Uterus (tissue), 2 donors: ENCODE measurements around the gene ARL3.

Experiments
- CTCF ChIP-seq, 4 experiments: fragments of 200-600 bp in 2 of 4; fragments of 450-650 bp in 2 of 4; sonication (generic) in 2 of 4; IDR thresholded peaks; one replicate each; pipeline ENCODE4 v1.5.1; 2016 to 2019; ENCODE audit warnings: antibody characterized with exemption in 4 of 4, mild to moderate bottlenecking in 2 of 4, moderate library complexity in 1 of 4
- POLR2A ChIP-seq, 2 donors: fragments of 450-650 bp; IDR thresholded peaks; one replicate each; pipeline ENCODE4 v1.6.1; 2016; ENCODE audit warnings: antibody characterized with exemption in 2 of 2, mild to moderate bottlenecking in 1 of 2, moderate library complexity in 1 of 2

DNA sequence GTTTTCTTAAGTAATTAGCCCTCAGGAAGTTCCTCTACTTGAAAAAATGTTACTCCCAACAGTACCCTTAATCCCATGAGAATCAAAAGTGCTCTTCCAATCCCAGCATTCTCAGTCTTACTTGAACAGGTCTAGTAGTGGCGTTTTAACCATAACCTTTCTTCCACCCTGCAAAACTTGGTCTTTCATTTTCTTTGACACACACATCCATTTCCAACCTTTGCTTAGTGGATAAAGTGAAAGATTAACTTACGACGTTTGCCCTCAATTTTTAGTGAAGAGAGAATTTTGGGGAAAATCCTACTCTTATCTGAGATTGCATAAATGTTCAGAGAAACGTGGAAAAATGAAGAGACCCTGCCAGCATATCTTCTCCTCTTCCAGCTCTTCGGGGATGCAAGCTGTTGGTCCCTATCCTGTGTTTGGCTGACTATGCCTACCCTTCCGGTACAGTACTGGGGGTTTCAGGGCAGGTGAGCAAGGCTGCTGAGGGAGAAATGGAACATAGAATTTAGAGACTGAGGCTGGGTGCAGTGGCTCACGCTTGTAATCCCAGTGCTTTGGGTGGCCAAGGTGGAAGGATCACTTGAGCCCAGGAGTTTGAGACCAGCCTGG is 48.3 kb upstream of the ARL3 start:
- TF ChIP-seq CTCF (IDR thresholded peaks at IDR 0.05) = no peak
- TF ChIP-seq POLR2A (IDR thresholded peaks at IDR 0.05) = no peak
